K562 (cell line): ENCODE data around the gene ZNF177. TPM values are rescaled to one million over a fixed set of nuclear protein-coding genes. Genes with fewer than 3 reads are reported as not detected.

ENCODE experiments used
- CHD2 ChIP-seq: IDR thresholded peaks from 2 replicates; pipeline ENCODE4 v1.6.1; 2011; ENCODE audit warnings: low read depth, low read length
- CREBBP ChIP-seq: IDR thresholded peaks from one replicate; pipeline ENCODE4 v1.6.1; 2012; ENCODE audit warnings: low read depth, mild to moderate bottlenecking, control low read depth, inconsistent platforms, low read length
- CREM ChIP-seq: IDR thresholded peaks from 2 replicates; pipeline ENCODE4 v1.6.1; 2014; ENCODE audit warnings: antibody characterized with exemption, low read depth
- CTBP1 ChIP-seq: fragments of 450-650 bp; IDR thresholded peaks from 2 replicates; pipeline ENCODE4 v1.6.1; 2016; ENCODE audit warnings: borderline replicate concordance
- CXXC5 ChIP-seq: fragments of 250-450 bp; sonication (Bioruptor Pico); IDR thresholded peaks from 2 replicates; pipeline ENCODE4 v1.8.0; 2022; ENCODE audit warnings: inconsistent platforms, mild to moderate bottlenecking, moderate library complexity
- EHMT2 ChIP-seq: fragments of 450-650 bp; IDR thresholded peaks from 2 replicates; pipeline ENCODE4 v1.6.1; 2018; ENCODE audit warnings: antibody characterized with exemption
- EP400 ChIP-seq: fragments of 450-650 bp; IDR thresholded peaks from 2 replicates; pipeline ENCODE4 v1.6.1; 2017; ENCODE audit warnings: antibody characterized with exemption, mild to moderate bottlenecking, moderate library complexity
- FOXA3 ChIP-seq, 2 experiments: fragments of 450-650 bp in 1 of 2; sonication (generic) in 1 of 2; formaldehyde crosslinking; IDR thresholded peaks in 1 of 2; conservative IDR thresholded peaks in 1 of 2; 2 replicates each; pipeline versions ENCODE4 v1.4.0 to v1.8.0; 2020 to 2022; ENCODE audit warnings: mild to moderate bottlenecking in 2 of 2, missing genetic modification reagents in 1 of 2
- GATAD2A ChIP-seq: fragments of 450-650 bp; IDR thresholded peaks from 2 replicates; pipeline ENCODE4 v1.6.1; 2017
- KDM4B ChIP-seq, 2 experiments: fragments of 450-650 bp in 1 of 2; sonication (generic) in 1 of 2; IDR thresholded peaks; 2 replicates each; pipeline ENCODE4 v1.6.1; 2016 to 2017; ENCODE audit warnings: borderline replicate concordance in 2 of 2, antibody characterized with exemption in 1 of 2, low read depth in 1 of 2, mild to moderate bottlenecking in 1 of 2
- TAL1 ChIP-seq: fragments of 450-650 bp; IDR thresholded peaks from 2 replicates; pipeline ENCODE4 v1.6.1; 2016; ENCODE audit warnings: mild to moderate bottlenecking
- TBP ChIP-seq: optimal IDR thresholded peaks from 2 replicates; pipeline ENCODE3; 2011; ENCODE audit warnings: low read depth, low read length, improper control_type of control experiment
- THRAP3 ChIP-seq: fragments of 450-650 bp; IDR thresholded peaks from 2 replicates; pipeline ENCODE4 v1.6.1; 2016; ENCODE audit warnings: mild to moderate bottlenecking, inconsistent platforms, borderline replicate concordance
- ZBTB17 ChIP-seq: fragments of 450-650 bp; formaldehyde crosslinking; IDR thresholded peaks from 2 replicates; pipeline ENCODE4 v1.4.0; 2020; ENCODE audit warnings: mild to moderate bottlenecking
- ZNF124 ChIP-seq: sonication (generic); formaldehyde crosslinking; IDR thresholded peaks from 2 replicates; pipeline ENCODE4 v1.8.1; 2022; ENCODE audit warnings: missing genetic modification reagents
- ZNF175 ChIP-seq: fragments of 200-800 bp; sonication (Bioruptor generic); IDR thresholded peaks from 2 replicates; pipeline ENCODE4 v1.6.1; 2016; ENCODE audit warnings: low read depth, mild to moderate bottlenecking, missing genetic modification characterization, missing compliant biosample characterization
- ZNF232 ChIP-seq: sonication (generic); formaldehyde crosslinking; IDR thresholded peaks from 2 replicates; pipeline ENCODE4 v1.8.0; 2022; ENCODE audit warnings: mild to moderate bottlenecking, missing genetic modification reagents
- ZNF41 ChIP-seq: fragments of 250-450 bp; sonication (Bioruptor Pico); conservative IDR thresholded peaks from 2 replicates; pipeline ENCODE4 v1.4.0; 2020; ENCODE audit warnings: mild to moderate bottlenecking
- ZNF589 ChIP-seq: fragments of 200-800 bp; sonication (Bioruptor generic); IDR thresholded peaks from 2 replicates; pipeline ENCODE4 v1.6.1; 2016; ENCODE audit warnings: low read depth, missing genetic modification characterization, missing compliant biosample characterization
- ZZZ3 ChIP-seq: fragments of 450-650 bp; IDR thresholded peaks from 2 replicates; pipeline ENCODE4 v1.6.1; 2016; ENCODE audit warnings: antibody characterized with exemption, mild to moderate bottlenecking, moderate library complexity
- polyA plus RNA-seq, 8 experiments: library from polyadenylated mRNA; depleted of rRNA in 4 of 8; stranded (reverse) in 5 of 8; unstranded in 3 of 8; fragments of >200 nt; fragmentation: Nextera tagmentation in 2 of 8; fragmentation: Illumina TruSeq in 1 of 8; extraction: Ambion mirVana in 2 of 8; extraction: Trizol in 1 of 8; gene quantifications; 2 replicates each; pipeline versions ENCODE4 v1.2.1 to v1.2.3, GENCODE V29; 2011 to 2014; ENCODE audit warnings: inconsistent platforms in 1 of 8, missing spikeins in 1 of 8
- total RNA-seq, 7 experiments: library from RNA; depleted of rRNA in 6 of 7; stranded (reverse); fragments of >200 nt in 6 of 7; fragmentation: Illumina TruSeq in 2 of 7; extraction: Trizol in 2 of 7; gene quantifications; 2 replicates each; pipeline versions ENCODE4 v1.2.1 to v1.2.3, GENCODE V29; 2011 to 2021; ENCODE audit warnings: low replicate concordance in 1 of 7
- TF ChIP-seq, protein P1 (sequence below): fragments of 450-650 bp; IDR thresholded peaks from 2 replicates; pipeline ENCODE4 v1.6.1; 2016; ENCODE audit warnings: borderline replicate concordance
- TF ChIP-seq, protein P2 (sequence below): fragments of 450-650 bp; IDR thresholded peaks from 2 replicates; pipeline ENCODE4 v1.6.1; 2014; ENCODE audit warnings: low read depth, mild to moderate bottlenecking, moderate library complexity, borderline replicate concordance
- TF ChIP-seq, protein P3 (sequence below): sonication (generic); formaldehyde crosslinking; IDR thresholded peaks from 2 replicates; pipeline ENCODE4 v1.8.1; 2023; ENCODE audit warnings: mild to moderate bottlenecking, missing genetic modification reagents
- TF ChIP-seq, protein P4 (sequence below): fragments of 250-450 bp; sonication (Bioruptor Pico); IDR thresholded peaks from 2 replicates; pipeline ENCODE4 v1.4.0; 2020; ENCODE audit warnings: borderline replicate concordance

ZNF177 gene
- total and polyA plus RNA-seq, 9 of the 15 experiments (the other 6 are each of a cell fraction or from before 2014, with no cell fraction given) = 0.25 to 1.8 (median 1.1) TPM

DNA sequence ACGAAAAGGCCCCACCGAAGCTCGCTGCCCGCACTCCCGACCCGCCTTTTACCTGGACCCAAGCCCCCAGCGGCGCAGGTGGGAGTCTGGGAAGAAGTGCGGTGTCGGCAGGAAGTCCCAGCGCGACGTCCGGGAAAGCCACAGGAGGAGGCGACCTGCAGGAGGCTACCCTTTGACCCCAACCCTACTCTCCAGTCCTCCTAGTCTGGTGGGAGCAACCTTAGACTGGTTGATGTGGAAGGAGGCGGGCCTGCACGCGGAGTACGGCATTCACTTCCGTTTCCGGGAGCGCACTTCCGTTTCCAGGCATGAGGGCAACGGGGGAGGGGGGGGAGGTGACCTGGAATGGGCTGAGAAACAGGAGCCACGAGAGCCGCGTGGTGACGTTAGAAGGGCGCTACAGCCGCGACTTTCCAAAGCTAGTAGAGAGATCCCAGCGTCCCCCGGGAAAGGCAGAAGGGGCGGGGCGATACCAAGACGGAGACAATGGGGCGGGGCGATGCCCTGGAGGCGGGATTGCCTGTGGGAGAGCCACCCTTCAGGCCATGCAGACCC lies 44.1 kb downstream of the ZNF177 start (continued):
- TF ChIP-seq, protein P1, sequence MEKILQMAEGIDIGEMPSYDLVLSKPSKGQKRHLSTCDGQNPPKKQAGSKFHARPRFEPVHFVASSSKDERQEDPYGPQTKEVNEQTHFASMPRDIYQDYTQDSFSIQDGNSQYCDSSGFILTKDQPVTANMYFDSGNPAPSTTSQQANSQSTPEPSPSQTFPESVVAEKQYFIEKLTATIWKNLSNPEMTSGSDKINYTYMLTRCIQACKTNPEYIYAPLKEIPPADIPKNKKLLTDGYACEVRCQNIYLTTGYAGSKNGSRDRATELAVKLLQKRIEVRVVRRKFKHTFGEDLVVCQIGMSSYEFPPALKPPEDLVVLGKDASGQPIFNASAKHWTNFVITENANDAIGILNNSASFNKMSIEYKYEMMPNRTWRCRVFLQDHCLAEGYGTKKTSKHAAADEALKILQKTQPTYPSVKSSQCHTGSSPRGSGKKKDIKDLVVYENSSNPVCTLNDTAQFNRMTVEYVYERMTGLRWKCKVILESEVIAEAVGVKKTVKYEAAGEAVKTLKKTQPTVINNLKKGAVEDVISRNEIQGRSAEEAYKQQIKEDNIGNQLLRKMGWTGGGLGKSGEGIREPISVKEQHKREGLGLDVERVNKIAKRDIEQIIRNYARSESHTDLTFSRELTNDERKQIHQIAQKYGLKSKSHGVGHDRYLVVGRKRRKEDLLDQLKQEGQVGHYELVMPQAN = peak; percentile 56; the same call in 1 of the 2 replicates
- peak; percentile 88 for TF ChIP-seq CXXC5
- TF ChIP-seq, protein P2, sequence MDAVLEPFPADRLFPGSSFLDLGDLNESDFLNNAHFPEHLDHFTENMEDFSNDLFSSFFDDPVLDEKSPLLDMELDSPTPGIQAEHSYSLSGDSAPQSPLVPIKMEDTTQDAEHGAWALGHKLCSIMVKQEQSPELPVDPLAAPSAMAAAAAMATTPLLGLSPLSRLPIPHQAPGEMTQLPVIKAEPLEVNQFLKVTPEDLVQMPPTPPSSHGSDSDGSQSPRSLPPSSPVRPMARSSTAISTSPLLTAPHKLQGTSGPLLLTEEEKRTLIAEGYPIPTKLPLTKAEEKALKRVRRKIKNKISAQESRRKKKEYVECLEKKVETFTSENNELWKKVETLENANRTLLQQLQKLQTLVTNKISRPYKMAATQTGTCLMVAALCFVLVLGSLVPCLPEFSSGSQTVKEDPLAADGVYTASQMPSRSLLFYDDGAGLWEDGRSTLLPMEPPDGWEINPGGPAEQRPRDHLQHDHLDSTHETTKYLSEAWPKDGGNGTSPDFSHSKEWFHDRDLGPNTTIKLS = peak; percentile 67
- no peak for TF ChIP-seq GATAD2A
- TF ChIP-seq ZZZ3 = no peak
- TF ChIP-seq, protein P3, sequence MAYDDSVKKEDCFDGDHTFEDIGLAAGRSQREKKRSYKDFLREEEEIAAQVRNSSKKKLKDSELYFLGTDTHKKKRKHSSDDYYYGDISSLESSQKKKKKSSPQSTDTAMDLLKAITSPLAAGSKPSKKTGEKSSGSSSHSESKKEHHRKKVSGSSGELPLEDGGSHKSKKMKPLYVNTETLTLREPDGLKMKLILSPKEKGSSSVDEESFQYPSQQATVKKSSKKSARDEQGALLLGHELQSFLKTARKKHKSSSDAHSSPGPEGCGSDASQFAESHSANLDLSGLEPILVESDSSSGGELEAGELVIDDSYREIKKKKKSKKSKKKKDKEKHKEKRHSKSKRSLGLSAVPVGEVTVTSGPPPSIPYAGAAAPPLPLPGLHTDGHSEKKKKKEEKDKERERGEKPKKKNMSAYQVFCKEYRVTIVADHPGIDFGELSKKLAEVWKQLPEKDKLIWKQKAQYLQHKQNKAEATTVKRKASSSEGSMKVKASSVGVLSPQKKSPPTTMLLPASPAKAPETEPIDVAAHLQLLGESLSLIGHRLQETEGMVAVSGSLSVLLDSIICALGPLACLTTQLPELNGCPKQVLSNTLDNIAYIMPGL (CRISPR knock-in tag) = peak; percentile 41; the same call in 1 of the 2 replicates
- TF ChIP-seq CHD2 = no peak
- TF ChIP-seq, protein P4, sequence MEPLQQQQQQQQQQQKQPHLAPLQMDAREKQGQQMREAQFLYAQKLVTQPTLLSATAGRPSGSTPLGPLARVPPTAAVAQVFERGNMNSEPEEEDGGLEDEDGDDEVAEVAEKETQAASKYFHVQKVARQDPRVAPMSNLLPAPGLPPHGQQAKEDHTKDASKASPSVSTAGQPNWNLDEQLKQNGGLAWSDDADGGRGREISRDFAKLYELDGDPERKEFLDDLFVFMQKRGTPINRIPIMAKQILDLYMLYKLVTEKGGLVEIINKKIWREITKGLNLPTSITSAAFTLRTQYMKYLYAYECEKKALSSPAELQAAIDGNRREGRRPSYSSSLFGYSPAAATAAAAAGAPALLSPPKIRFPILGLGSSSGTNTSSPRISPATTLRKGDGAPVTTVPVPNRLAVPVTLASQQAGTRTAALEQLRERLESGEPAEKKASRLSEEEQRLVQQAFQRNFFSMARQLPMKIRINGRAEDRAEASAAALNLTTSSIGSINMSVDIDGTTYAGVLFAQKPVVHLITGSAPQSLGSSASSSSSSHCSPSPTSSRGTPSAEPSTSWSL (CRISPR knock-in tag) = no peak
- TF ChIP-seq ZNF41 (CRISPR knock-in tag) = no peak
- TF ChIP-seq FOXA3 (CRISPR knock-in tag; conservative IDR thresholded peaks at IDR 0.05 in 1 of 2, IDR thresholded peaks at IDR 0.05 in 1 of 2) = no peak
- no peak for TF ChIP-seq TBP
- no peak for TF ChIP-seq ZNF232 (CRISPR knock-in tag)
- peak; percentile 96 for TF ChIP-seq EHMT2
- no peak for TF ChIP-seq ZNF175 (CRISPR knock-in tag)
- no peak for TF ChIP-seq CREBBP
- no peak for TF ChIP-seq ZNF589 (CRISPR knock-in tag)
- TF ChIP-seq EP400 = peak; percentile 67
- no peak for TF ChIP-seq ZBTB17 (CRISPR knock-in tag)
- TF ChIP-seq CREM = peak; percentile 38
- no peak for TF ChIP-seq TAL1
- TF ChIP-seq KDM4B (IDR thresholded peaks at IDR 0.05; ENCODE audit: borderline replicate concordance in 2 of 2, low read depth in 1 of 2) = peak in 1 of 2 experiments; percentile 95; a peak in 2 of 4 replicates
- TF ChIP-seq CTBP1 = peak; percentile 50; the same call in 1 of the 2 replicates
- TF ChIP-seq THRAP3 = 0 out of 2 replicates have a peak, but pooled peaks have one; percentile 71
- no peak for TF ChIP-seq ZNF124 (CRISPR knock-in tag)
